ENCODE measurements around the gene TALDO1.

TALDO1 gene

GRCh38 chr11:769887-770641 lies 22.8 kb downstream of the TALDO1 start:
- no peak overlapping the region for H3K9ac ChIP-seq (ENCODE audit: low read depth, low read length, poor library complexity, severe bottlenecking)
- H2AFZ ChIP-seq (ENCODE audit: low read length), result no peak overlapping the region
- H3K27me3 ChIP-seq (ENCODE audit: insufficient read depth, low read length, poor library complexity, severe bottlenecking), result no peaks in the 10 kb centered on the region
- no peaks in the 10 kb centered on the region for H3K9me3 ChIP-seq (ENCODE audit: insufficient read depth, low read depth, low read length)
- H3K4me2 ChIP-seq (ENCODE audit: low read depth, low read length, poor library complexity, severe bottlenecking), result no peak overlapping the region
- no peak overlapping the region for H3K4me3 ChIP-seq (ENCODE audit: low read length, poor library complexity, severe bottlenecking)
- H3K4me1 ChIP-seq (ENCODE audit: insufficient read depth, low read length, poor library complexity, severe bottlenecking), result peaks cover 7% of the 10 kb centered on the region
- no peaks in the 10 kb centered on the region for H3F3A ChIP-seq (ENCODE audit: low read depth)
- peaks cover 17% of the 10 kb centered on the region for H4K20me1 ChIP-seq (ENCODE audit: insufficient read depth, low read length, poor library complexity, severe bottlenecking)
- H3K36me3 ChIP-seq (ENCODE audit: insufficient read depth, low read length), result peaks cover 24% of the 10 kb centered on the region; the same call in 1 of the 2 replicates
- H3K79me2 ChIP-seq (ENCODE audit: insufficient read depth, low read length), result peaks cover 27% of the 10 kb centered on the region
- H3K9me2 ChIP-seq (replicated peaks; ENCODE audit: low read depth, low read length), result no peaks in the 10 kb centered on the region
- TF ChIP-seq, protein P1, sequence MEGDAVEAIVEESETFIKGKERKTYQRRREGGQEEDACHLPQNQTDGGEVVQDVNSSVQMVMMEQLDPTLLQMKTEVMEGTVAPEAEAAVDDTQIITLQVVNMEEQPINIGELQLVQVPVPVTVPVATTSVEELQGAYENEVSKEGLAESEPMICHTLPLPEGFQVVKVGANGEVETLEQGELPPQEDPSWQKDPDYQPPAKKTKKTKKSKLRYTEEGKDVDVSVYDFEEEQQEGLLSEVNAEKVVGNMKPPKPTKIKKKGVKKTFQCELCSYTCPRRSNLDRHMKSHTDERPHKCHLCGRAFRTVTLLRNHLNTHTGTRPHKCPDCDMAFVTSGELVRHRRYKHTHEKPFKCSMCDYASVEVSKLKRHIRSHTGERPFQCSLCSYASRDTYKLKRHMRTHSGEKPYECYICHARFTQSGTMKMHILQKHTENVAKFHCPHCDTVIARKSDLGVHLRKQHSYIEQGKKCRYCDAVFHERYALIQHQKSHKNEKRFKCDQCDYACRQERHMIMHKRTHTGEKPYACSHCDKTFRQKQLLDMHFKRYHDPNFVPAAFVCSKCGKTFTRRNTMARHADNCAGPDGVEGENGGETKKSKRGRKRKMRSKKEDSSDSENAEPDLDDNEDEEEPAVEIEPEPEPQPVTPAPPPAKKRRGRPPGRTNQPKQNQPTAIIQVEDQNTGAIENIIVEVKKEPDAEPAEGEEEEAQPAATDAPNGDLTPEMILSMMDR (conservative IDR thresholded peaks at IDR 0.05; ENCODE audit: low read length), result no peak
- TF ChIP-seq EZH2phosphoT487 (IDR thresholded peaks at IDR 0.05; ENCODE audit: borderline replicate concordance), result no peak

- peaks cover 36% of the 10 kb centered on the region for H3K79me2 ChIP-seq (ENCODE audit: insufficient read depth, low read length)
- H3F3A ChIP-seq (ENCODE audit: low read depth), result no peaks in the 10 kb centered on the region
- no peaks in the 10 kb centered on the region for H3K9me2 ChIP-seq (replicated peaks; ENCODE audit: low read depth, low read length)
- no peak overlapping the region for H3K9ac ChIP-seq (ENCODE audit: low read depth, low read length, poor library complexity, severe bottlenecking)
- H4K20me1 ChIP-seq (ENCODE audit: insufficient read depth, low read length, poor library complexity, severe bottlenecking), result peaks cover 26% of the 10 kb centered on the region
- TF ChIP-seq, protein P1 (conservative IDR thresholded peaks at IDR 0.05; ENCODE audit: low read length), result no peak
- no peak for TF ChIP-seq EZH2phosphoT487 (IDR thresholded peaks at IDR 0.05; ENCODE audit: borderline replicate concordance)
- no peak overlapping the region for H3K4me3 ChIP-seq (ENCODE audit: low read length, poor library complexity, severe bottlenecking)
- peaks cover 21% of the 10 kb centered on the region; the same call in 1 of the 2 replicates for H3K36me3 ChIP-seq (ENCODE audit: insufficient read depth, low read length)
- no peak overlapping the region for H2AFZ ChIP-seq (ENCODE audit: low read length)
- no peak overlapping the region for H3K4me2 ChIP-seq (ENCODE audit: low read depth, low read length, poor library complexity, severe bottlenecking)
- peaks cover 14% of the 10 kb centered on the region for H3K4me1 ChIP-seq (ENCODE audit: insufficient read depth, low read length, poor library complexity, severe bottlenecking)
- H3K27me3 ChIP-seq (ENCODE audit: insufficient read depth, low read length, poor library complexity, severe bottlenecking), result no peaks in the 10 kb centered on the region
- H3K9me3 ChIP-seq (ENCODE audit: insufficient read depth, low read depth, low read length), result no peaks in the 10 kb centered on the region
Measured at GRCh38 chr11:770642-771616, 23.7 kb downstream of the TALDO1 start.

DNA sequence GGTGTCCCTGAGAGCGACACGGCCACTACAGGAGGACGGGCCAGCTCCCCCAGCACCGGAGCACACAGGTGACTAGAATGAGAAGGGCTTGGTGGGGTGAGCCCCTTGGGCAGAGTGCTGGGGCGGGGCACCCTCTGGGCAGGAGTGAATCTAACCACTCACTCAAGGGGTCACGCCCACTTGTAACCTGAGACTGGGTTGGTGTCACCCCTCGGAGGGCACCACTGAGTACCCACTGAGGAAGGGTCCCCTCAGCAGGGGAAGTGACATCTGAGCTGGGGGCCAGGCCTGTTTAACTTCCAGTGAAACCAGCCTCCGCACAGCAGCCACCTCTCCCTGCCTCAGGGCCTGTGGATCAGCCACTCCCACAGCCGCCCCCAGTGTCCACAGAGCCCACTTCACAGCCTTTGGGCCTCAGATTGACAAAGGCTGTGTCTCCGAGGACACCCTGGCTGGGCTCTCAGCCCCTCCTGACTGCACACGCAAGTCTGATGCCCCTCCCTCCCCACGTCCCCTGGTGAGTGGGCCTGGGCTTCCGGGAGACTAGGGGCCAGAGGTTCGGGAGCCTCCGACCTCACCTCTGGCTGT lies 24.4 kb downstream of the TALDO1 start:
- no peaks in the 10 kb centered on the region for H3F3A ChIP-seq (ENCODE audit: low read depth)
- TF ChIP-seq, protein P1 (conservative IDR thresholded peaks at IDR 0.05; ENCODE audit: low read length), result no peak
- TF ChIP-seq EZH2phosphoT487 (IDR thresholded peaks at IDR 0.05; ENCODE audit: borderline replicate concordance), result no peak
- H3K27me3 ChIP-seq (ENCODE audit: insufficient read depth, low read length, poor library complexity, severe bottlenecking), result no peaks in the 10 kb centered on the region
- no peaks in the 10 kb centered on the region for H3K9me3 ChIP-seq (ENCODE audit: insufficient read depth, low read depth, low read length)
- H3K4me2 ChIP-seq (ENCODE audit: low read depth, low read length, poor library complexity, severe bottlenecking), result no peak overlapping the region
- peaks cover 17% of the 10 kb centered on the region; the same call in 1 of the 2 replicates for H3K36me3 ChIP-seq (ENCODE audit: insufficient read depth, low read length)
- H3K4me1 ChIP-seq (ENCODE audit: insufficient read depth, low read length, poor library complexity, severe bottlenecking), result peaks cover 14% of the 10 kb centered on the region
- no peak overlapping the region for H3K9ac ChIP-seq (ENCODE audit: low read depth, low read length, poor library complexity, severe bottlenecking)
- H3K9me2 ChIP-seq (replicated peaks; ENCODE audit: low read depth, low read length), result no peaks in the 10 kb centered on the region
- H2AFZ ChIP-seq (ENCODE audit: low read length), result no peak overlapping the region
- H3K79me2 ChIP-seq (ENCODE audit: insufficient read depth, low read length), result peaks cover 44% of the 10 kb centered on the region
- no peak overlapping the region for H3K4me3 ChIP-seq (ENCODE audit: low read length, poor library complexity, severe bottlenecking)
- peaks cover 34% of the 10 kb centered on the region for H4K20me1 ChIP-seq (ENCODE audit: insufficient read depth, low read length, poor library complexity, severe bottlenecking)

Data from Loucy (cell line).